Caco-2 (cell line): ENCODE data around the gene SLC16A12. TPM values are rescaled to one million over a fixed set of nuclear protein-coding genes. Genes with fewer than 3 reads are reported as not detected.

ENCODE experiments used
- BruUV-seq: library from RNA; stranded (reverse); fragments of 400-500 nt; replicated peaks from 2 replicates; lab custom pipeline; 2021; lab: Mats Ljungman, UMichigan
- CTCF ChIA-PET: fragments of 300-600 bp; sonication (Branson Sonifier 250); formaldehyde crosslinking; loops from one replicate; lab custom pipeline; 2022; ENCODE audit warnings: antibody characterized with exemption; lab: Charles Lee
- POLR2A ChIA-PET: fragments of 300-600 bp; sonication (Branson Sonifier 250); formaldehyde crosslinking; loops from one replicate; lab custom pipeline; 2022; ENCODE audit warnings: antibody characterized with exemption; lab: Charles Lee
- DNase-seq, 2 experiments: peaks; one replicate each; pipeline versions ENCODE4 v3.0.0 to v3.0.0-alpha.2; 2020 to 2022
- H3K27me3 ChIP-seq: replicated peaks from 2 replicates; pipeline ENCODE4 v1.6.0; 2011; ENCODE audit warnings: low read length; ENCODE audit not compliant: control insufficient read depth, insufficient read depth
- H3K36me3 ChIP-seq: 2 replicates; pipeline ENCODE4 v1.5.1; 2011; ENCODE audit warnings: low read length; ENCODE audit not compliant: control insufficient read depth, insufficient read depth
- H3K4me1 ChIP-seq: fragments of 250-450 bp; sonication (Bioruptor Pico); 2 replicates; pipeline ENCODE4 v1.5.1; 2020; ENCODE audit warnings: mild to moderate bottlenecking
- H3K4me3 ChIP-seq: 2 replicates; pipeline ENCODE4 v1.5.1; 2011; ENCODE audit warnings: low read depth, mild to moderate bottlenecking, control low read depth, low read length
- H3K9me3 ChIP-seq: fragments of 250-450 bp; sonication (Bioruptor Pico); 2 replicates; pipeline ENCODE4 v1.5.1; 2020; ENCODE audit warnings: mild to moderate bottlenecking, moderate library complexity
- H3K27ac Mint-ChIP-seq: one replicate; pipeline ENCODE4 v1.8.0; 2022; ENCODE audit warnings: mixed read lengths; ENCODE audit not compliant: unreplicated experiment
- H3K27me3 Mint-ChIP-seq: one replicate; pipeline ENCODE4 v1.8.0; 2022; ENCODE audit warnings: mixed read lengths; ENCODE audit not compliant: insufficient read depth, unreplicated experiment
- H3K36me3 Mint-ChIP-seq: one replicate; pipeline ENCODE4 v1.8.0; 2022; ENCODE audit warnings: mild to moderate bottlenecking, mixed read lengths; ENCODE audit not compliant: insufficient read depth, unreplicated experiment
- H3K4me1 Mint-ChIP-seq: one replicate; pipeline ENCODE4 v1.8.0; 2022; ENCODE audit warnings: low read depth, mixed read lengths; ENCODE audit not compliant: unreplicated experiment
- H3K4me3 Mint-ChIP-seq: one replicate; pipeline ENCODE4 v1.8.0; 2022; ENCODE audit warnings: mild to moderate bottlenecking, moderate library complexity, mixed read lengths; ENCODE audit not compliant: unreplicated experiment
- H3K9me3 Mint-ChIP-seq: one replicate; pipeline ENCODE4 v1.8.0; 2022; ENCODE audit warnings: mixed read lengths; ENCODE audit not compliant: unreplicated experiment
- intact Hi-C: fragments of 100-400 bp; cut with micrococcal nuclease; formaldehyde crosslinking; loops from one replicate; pipeline ENCODE4 v1.10.0; 2022; ENCODE audit not compliant: unreplicated experiment
- total RNA-seq: library from RNA; stranded (reverse); gene quantifications from 2 replicates; pipeline ENCODE4 v1.2.3, GENCODE V29; 2022
- TF ChIP-seq, protein P1 (sequence below), 2 experiments: fragments of 200-600 bp in 1 of 2; IDR thresholded peaks; 1 replicate in 1 of 2; 2 replicates in 1 of 2; pipeline versions ENCODE4 v1.5.1 to v1.8.0; 2011 to 2022; ENCODE audit warnings: antibody characterized with exemption in 1 of 2, control low read depth in 1 of 2, inconsistent platforms in 1 of 2, low read depth in 1 of 2, low read length in 1 of 2, mild to moderate bottlenecking in 1 of 2, moderate library complexity in 1 of 2; ENCODE audit not compliant: insufficient read depth in 1 of 2, severe bottlenecking in 1 of 2, unreplicated experiment in 1 of 2

Gene SLC16A12
- total RNA-seq, 1 experiment from 2014 or later = not detected

DNA sequence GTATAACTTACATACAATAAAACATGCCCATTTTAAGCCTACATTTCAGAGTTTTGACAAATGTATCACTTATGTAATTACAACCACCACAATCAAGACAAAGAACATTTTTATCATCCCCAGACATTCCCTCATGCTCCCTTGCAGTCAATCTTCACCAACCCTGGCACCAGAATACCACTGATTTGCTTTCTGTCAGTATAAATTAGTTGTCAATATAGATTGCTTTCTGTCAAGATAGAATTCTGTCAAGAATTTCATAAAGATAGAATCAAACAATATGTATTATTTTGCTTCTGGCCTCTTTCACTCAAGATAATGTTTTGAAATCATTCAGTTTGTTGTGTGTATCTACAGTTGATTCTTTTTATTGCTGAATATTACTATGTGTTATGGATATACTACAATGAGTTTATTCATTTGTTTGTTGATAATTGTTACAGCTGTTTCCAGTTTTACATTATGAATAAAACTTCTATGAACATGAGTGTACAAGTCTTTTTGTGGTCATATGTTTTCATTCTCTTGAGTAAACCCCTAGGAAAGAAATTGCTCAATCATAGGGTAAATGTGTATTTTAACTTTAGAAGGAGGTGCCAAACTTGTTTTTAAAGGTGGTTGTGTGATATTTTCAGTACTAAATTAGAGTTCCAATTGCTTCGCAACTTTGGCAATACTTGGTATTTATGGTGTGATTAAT, 64.1 kb downstream of the SLC16A12 start:
- Mint-ChIP-seq H3K27ac (no peak overlapping the region), H3K27me3 (no peaks in the 10 kb centered on the region), H3K36me3 (no peaks in the 10 kb centered on the region), H3K4me1 (peaks cover 14% of the 10 kb centered on the region), H3K9me3 (no peaks in the 10 kb centered on the region), H3K4me3 (no peak overlapping the region)
- ChIA-PET CTCF (no interaction called here), POLR2A (no interaction called here)
- Histone ChIP-seq H3K9me3 (no peaks in the 10 kb centered on the region), H3K4me3 (no peak overlapping the region), H3K27me3 (no peaks in the 10 kb centered on the region; the same call in 1 of the 2 replicates), H3K4me1 (0 out of 2 replicates have a peak, but pooled peaks cover 6% of the 10 kb centered on the region), H3K36me3 (no peaks in the 10 kb centered on the region)
- no peak for DNase-seq
- intact Hi-C loops = no loop called here
- TF ChIP-seq, protein P1, sequence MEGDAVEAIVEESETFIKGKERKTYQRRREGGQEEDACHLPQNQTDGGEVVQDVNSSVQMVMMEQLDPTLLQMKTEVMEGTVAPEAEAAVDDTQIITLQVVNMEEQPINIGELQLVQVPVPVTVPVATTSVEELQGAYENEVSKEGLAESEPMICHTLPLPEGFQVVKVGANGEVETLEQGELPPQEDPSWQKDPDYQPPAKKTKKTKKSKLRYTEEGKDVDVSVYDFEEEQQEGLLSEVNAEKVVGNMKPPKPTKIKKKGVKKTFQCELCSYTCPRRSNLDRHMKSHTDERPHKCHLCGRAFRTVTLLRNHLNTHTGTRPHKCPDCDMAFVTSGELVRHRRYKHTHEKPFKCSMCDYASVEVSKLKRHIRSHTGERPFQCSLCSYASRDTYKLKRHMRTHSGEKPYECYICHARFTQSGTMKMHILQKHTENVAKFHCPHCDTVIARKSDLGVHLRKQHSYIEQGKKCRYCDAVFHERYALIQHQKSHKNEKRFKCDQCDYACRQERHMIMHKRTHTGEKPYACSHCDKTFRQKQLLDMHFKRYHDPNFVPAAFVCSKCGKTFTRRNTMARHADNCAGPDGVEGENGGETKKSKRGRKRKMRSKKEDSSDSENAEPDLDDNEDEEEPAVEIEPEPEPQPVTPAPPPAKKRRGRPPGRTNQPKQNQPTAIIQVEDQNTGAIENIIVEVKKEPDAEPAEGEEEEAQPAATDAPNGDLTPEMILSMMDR (IDR thresholded peaks at IDR 0.05; ENCODE audit: insufficient read depth in 1 of 2, low read depth in 1 of 2, low read length in 1 of 2, severe bottlenecking in 1 of 2, unreplicated experiment in 1 of 2) = no peak
- BruUV-seq = no TSS peak

GRCh38 chr10:89470628-89471027, 64.8 kb downstream of the SLC16A12 start:
- Mint-ChIP-seq H3K4me1 (peaks cover 14% of the 10 kb centered on the region), H3K36me3 (no peaks in the 10 kb centered on the region), H3K4me3 (no peak overlapping the region), H3K27ac (no peak overlapping the region), H3K9me3 (no peaks in the 10 kb centered on the region), H3K27me3 (no peaks in the 10 kb centered on the region)
- BruUV-seq = no TSS peak
- TF ChIP-seq, protein P1 (IDR thresholded peaks at IDR 0.05; ENCODE audit: insufficient read depth in 1 of 2, low read depth in 1 of 2, low read length in 1 of 2, severe bottlenecking in 1 of 2, unreplicated experiment in 1 of 2) = no peak
- Histone ChIP-seq H3K4me3 (no peak overlapping the region), H3K4me1 (0 out of 2 replicates have a peak, but pooled peaks cover 7% of the 10 kb centered on the region), H3K36me3 (no peaks in the 10 kb centered on the region), H3K9me3 (no peaks in the 10 kb centered on the region), H3K27me3 (no peaks in the 10 kb centered on the region; the same call in 1 of the 2 replicates)
- CTCF ChIA-PET = no interaction called here
- DNase-seq = no peak
- intact Hi-C loops = no loop called here
- POLR2A ChIA-PET = no interaction called here

DNA sequence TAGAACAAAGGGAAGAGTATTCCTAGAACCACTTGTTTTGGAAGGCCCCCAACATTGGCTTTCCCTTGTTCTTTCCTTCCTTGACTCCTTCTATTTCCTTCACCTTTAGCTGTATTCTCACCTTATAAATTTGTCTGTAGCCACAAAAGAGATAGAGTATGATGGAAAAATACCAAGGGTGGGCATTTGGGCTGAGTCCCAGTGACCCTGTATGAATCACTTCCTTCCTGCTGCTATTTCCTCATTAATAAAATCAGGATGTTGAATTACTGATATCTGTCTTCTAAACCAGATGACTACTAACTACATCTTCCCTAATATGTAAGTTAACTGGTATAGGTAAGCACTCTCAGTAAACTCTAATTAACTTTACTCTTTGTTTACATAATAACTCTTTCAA, 65.9 kb downstream of the SLC16A12 start:
- no peaks in the 10 kb centered on the region for H3K9me3 Mint-ChIP-seq
- CTCF ChIA-PET = no interaction called here

More for the DNA sequence above, 65.9 kb downstream of the SLC16A12 start:
- peaks cover 14% of the 10 kb centered on the region for H3K4me1 Mint-ChIP-seq
- POLR2A ChIA-PET = no interaction called here
- H3K36me3 ChIP-seq = no peaks in the 10 kb centered on the region
- H3K4me3 ChIP-seq = no peak overlapping the region
- H3K27ac Mint-ChIP-seq = no peak overlapping the region
- H3K9me3 ChIP-seq = no peaks in the 10 kb centered on the region
- no peak overlapping the region for H3K4me3 Mint-ChIP-seq
- H3K27me3 Mint-ChIP-seq = no peaks in the 10 kb centered on the region
- no peaks in the 10 kb centered on the region for H3K36me3 Mint-ChIP-seq
- TF ChIP-seq, protein P1 (IDR thresholded peaks at IDR 0.05; ENCODE audit: insufficient read depth in 1 of 2, low read depth in 1 of 2, low read length in 1 of 2, severe bottlenecking in 1 of 2, unreplicated experiment in 1 of 2) = no peak
- no TSS peak for BruUV-seq
- H3K4me1 ChIP-seq = 0 out of 2 replicates have a peak, but pooled peaks cover 7% of the 10 kb centered on the region
- no peaks in the 10 kb centered on the region; the same call in 1 of the 2 replicates for H3K27me3 ChIP-seq
- intact Hi-C loops = loop anchor here (10.0 kb wide), 1 partner anchor 175 kb away; the partner anchor contains the start of gene PANK1
- DNase-seq = no peak
